K562 (cell line): ENCODE data around the gene R3HDM1. TPM values are rescaled to one million over a fixed set of nuclear protein-coding genes. Genes with fewer than 3 reads are reported as not detected.

Source experiments
- ATAC-seq: fragments of 200-7000 bp; cut with Tn5 transposase; 3 replicates; pipeline ENCODE4 v1.9.1; 2020; ENCODE audit warnings: moderate library complexity
- BruUV-seq: library from RNA; stranded (reverse); fragments of 400-500 nt; replicated peaks from 2 replicates; lab custom pipeline; 2021; lab: Mats Ljungman, UMichigan
- CTCF ChIA-PET: fragments of 300-600 bp; formaldehyde crosslinking; extraction: SDS; loops from one replicate; lab custom pipeline; 2021; ENCODE audit warnings: low intra/inter-chr PET ratio; lab: Yijun Ruan, JAX
- POLR2A ChIA-PET: fragments of 300-600, 350-650 bp; sonication (Branson Sonifier 250); formaldehyde crosslinking; extraction: SDS; loops from one replicate; lab custom pipeline; 2021; ENCODE audit warnings: antibody characterized with exemption, inconsistent platforms; lab: Yijun Ruan, JAX
- DNase-seq, 4 experiments: peaks; one replicate each; pipeline versions ENCODE4 v3.0.0 to v3.0.0-alpha.2; 2011 to 2018; ENCODE audit warnings: low spot score in 3 of 4, mixed read lengths in 3 of 4; ENCODE audit errors: extremely low read depth in 1 of 4
- FAIRE-seq: peaks from 2 replicates; lab custom pipeline; 2011; peaks lifted over from hg19 to GRCh38; lab: Jason Lieb, UNC
- H2AFZ ChIP-seq: 2 replicates; pipeline ENCODE4 v1.6.0; 2011; ENCODE audit warnings: low read depth, low read length, control low read depth, inconsistent platforms
- H3K27ac ChIP-seq: fragments of 200-600 bp; 3 replicates; pipeline ENCODE4 v1.8.0; 2011; ENCODE audit warnings: low read depth, mild to moderate bottlenecking, control low read depth, inconsistent platforms, low read length, moderate library complexity, mixed read lengths; ENCODE audit errors: extremely low read depth
- H3K27me3 ChIP-seq, 2 experiments: fragments of 300-600 bp in 1 of 2; 2 replicates in 1 of 2; 3 replicates in 1 of 2; pipeline versions ENCODE4 v1.6.0 to v1.8.0; 2011; ENCODE audit warnings: inconsistent platforms in 2 of 2, low read length in 2 of 2, mild to moderate bottlenecking in 1 of 2, mixed read lengths in 1 of 2, moderate library complexity in 1 of 2; ENCODE audit not compliant: control insufficient read depth in 2 of 2, insufficient read depth in 2 of 2
- H3K36me3 ChIP-seq: fragments of 300-600 bp; 3 replicates; pipeline ENCODE4 v1.8.0; 2011; ENCODE audit warnings: mild to moderate bottlenecking, low read length, inconsistent platforms; ENCODE audit not compliant: control insufficient read depth, insufficient read depth
- H3K4me1 ChIP-seq, 2 experiments: fragments of 200-600 bp in 1 of 2; replicated peaks in 1 of 2; 2 replicates in 1 of 2; 3 replicates in 1 of 2; pipeline versions ENCODE4 v1.5.1 to v1.8.0; 2011; ENCODE audit warnings: inconsistent platforms in 2 of 2, low read length in 2 of 2, mild to moderate bottlenecking in 1 of 2, mixed read lengths in 1 of 2, moderate library complexity in 1 of 2; ENCODE audit not compliant: control insufficient read depth in 2 of 2, insufficient read depth in 2 of 2
- H3K4me2 ChIP-seq: 2 replicates; pipeline ENCODE4 v1.6.1; 2011; ENCODE audit warnings: low read length, control low read depth, inconsistent platforms, mixed read lengths; ENCODE audit not compliant: insufficient read depth
- H3K4me3 ChIP-seq: fragments of 200-600 bp; sonication (generic), shearing (Covaris generic); 2 replicates; pipeline ENCODE4 v1.5.1; 2016; ENCODE audit warnings: control low read depth, inconsistent platforms
- H3K79me2 ChIP-seq: fragments of 200-600 bp; 3 replicates; pipeline ENCODE4 v1.8.0; 2011; ENCODE audit warnings: low read length, inconsistent platforms; ENCODE audit not compliant: control insufficient read depth, insufficient read depth
- H3K9ac ChIP-seq, 2 experiments: 2 replicates each; pipeline versions ENCODE4 v1.6.0 to v1.6.1; 2011; ENCODE audit warnings: low read depth in 2 of 2, low read length in 2 of 2, control low read depth in 1 of 2, inconsistent platforms in 1 of 2, mild to moderate bottlenecking in 1 of 2, mixed read lengths in 1 of 2; ENCODE audit not compliant: insufficient read depth in 1 of 2
- H3K9me1 ChIP-seq: one replicate; pipeline ENCODE4 v1.6.0; 2011; ENCODE audit warnings: inconsistent platforms, mild to moderate bottlenecking, low read length, moderate library complexity; ENCODE audit not compliant: control insufficient read depth, insufficient read depth
- H3K9me3 ChIP-seq: replicated peaks from 2 replicates; pipeline ENCODE4 v1.5.1; 2011; ENCODE audit warnings: low read depth, low read length, inconsistent platforms; ENCODE audit not compliant: control insufficient read depth, insufficient read depth
- H4K20me1 ChIP-seq: replicated peaks from 2 replicates; pipeline ENCODE4 v1.6.1; 2011; ENCODE audit warnings: low read length, inconsistent platforms, mixed read lengths; ENCODE audit not compliant: control insufficient read depth, insufficient read depth
- ADNP ChIP-seq: fragments of 200-800 bp; sonication (Bioruptor generic); IDR thresholded peaks from 2 replicates; pipeline ENCODE4 v1.6.1; 2016; ENCODE audit warnings: missing genetic modification characterization, missing compliant biosample characterization
- MCM2 ChIP-seq: fragments of 450-650 bp; IDR thresholded peaks from 2 replicates; pipeline ENCODE4 v1.6.1; 2017; ENCODE audit warnings: low read depth, mild to moderate bottlenecking
- RAD21 ChIP-seq, 2 experiments: fragments of 250-450 bp in 1 of 2; fragments of 450-650 bp in 1 of 2; sonication (Bioruptor Pico) in 1 of 2; formaldehyde crosslinking in 1 of 2; IDR thresholded peaks in 1 of 2; conservative IDR thresholded peaks in 1 of 2; 2 replicates each; pipeline versions ENCODE4 v1.4.0 to v1.8.0; 2020 to 2022; ENCODE audit warnings: mild to moderate bottlenecking in 2 of 2, moderate library complexity in 1 of 2
- RBM22 ChIP-seq: fragments of 200-400 bp; formaldehyde crosslinking; IDR thresholded peaks from 2 replicates; pipeline ENCODE4 v1.6.1; 2018; ENCODE audit warnings: low read length, low read depth; ENCODE audit not compliant: poor library complexity, severe bottlenecking
- SETDB1 ChIP-seq: IDR thresholded peaks from one replicate; pipeline ENCODE4 v1.6.1; 2012; ENCODE audit warnings: low read length, control low read depth, inconsistent platforms
- YY1 ChIP-seq, 3 experiments: IDR thresholded peaks; 2 replicates each; pipeline ENCODE4 v1.6.1; 2011; ENCODE audit warnings: low read length in 2 of 3, mild to moderate bottlenecking in 2 of 3, moderate library complexity in 2 of 3, borderline replicate concordance in 1 of 3, control low read depth in 1 of 3, low read depth in 1 of 3; ENCODE audit not compliant: insufficient read depth in 3 of 3, insufficient replicate concordance in 2 of 3, control insufficient read depth in 1 of 3, insufficient read length in 1 of 3; ENCODE audit errors: extremely low read depth in 1 of 3
- ZNF311 ChIP-seq: fragments of 250-450 bp; sonication (Bioruptor Pico); IDR thresholded peaks from 2 replicates; pipeline ENCODE4 v1.4.0; 2020; ENCODE audit warnings: mild to moderate bottlenecking, moderate library complexity
- ZSCAN29 ChIP-seq: fragments of 450-650 bp; IDR thresholded peaks from 2 replicates; pipeline ENCODE4 v1.6.1; 2017
- WGBS: fragments of 100-300 bp; shearing (Covaris generic); methylation state at CpG from one replicate; pipeline ENCODE4 v1.1.6; 2016; ENCODE audit warnings: low coverage, mixed read lengths; ENCODE audit not compliant: insufficient coverage; ENCODE audit errors: missing lambda C conversion rate; 5-methylcytosine and 5-hydroxymethylcytosine counted together
- in situ Hi-C: fragments of 300-500 bp; cut with MboI; formaldehyde crosslinking; loops from 4 replicates; pipeline ENCODE4 v1.15.0; 2018; ENCODE audit warnings: inconsistent platforms, mixed read lengths
- intact Hi-C: fragments of 100-400 bp; cut with micrococcal nuclease; formaldehyde crosslinking; loops from 2 replicates; pipeline ENCODE4 v1.14.2; 2022
- polyA plus RNA-seq, 8 experiments: library from polyadenylated mRNA; depleted of rRNA in 4 of 8; stranded (reverse) in 5 of 8; unstranded in 3 of 8; fragments of >200 nt; fragmentation: Nextera tagmentation in 2 of 8; fragmentation: Illumina TruSeq in 1 of 8; extraction: Ambion mirVana in 2 of 8; extraction: Trizol in 1 of 8; gene quantifications; 2 replicates each; pipeline versions ENCODE4 v1.2.1 to v1.2.3, GENCODE V29; 2011 to 2014; ENCODE audit warnings: inconsistent platforms in 1 of 8, missing spikeins in 1 of 8
- total RNA-seq, 7 experiments: library from RNA; depleted of rRNA in 6 of 7; stranded (reverse); fragments of >200 nt in 6 of 7; fragmentation: Illumina TruSeq in 2 of 7; extraction: Trizol in 2 of 7; gene quantifications; 2 replicates each; pipeline versions ENCODE4 v1.2.1 to v1.2.3, GENCODE V29; 2011 to 2021; ENCODE audit warnings: low replicate concordance in 1 of 7
- TF ChIP-seq, protein P1 (sequence below): fragments of 250-450 bp; sonication (Bioruptor Pico); IDR thresholded peaks from 2 replicates; pipeline ENCODE4 v1.5.1; 2021; ENCODE audit warnings: mild to moderate bottlenecking
- TF ChIP-seq, protein P2 (sequence below): sonication (generic); formaldehyde crosslinking; IDR thresholded peaks from 2 replicates; pipeline ENCODE4 v1.4.0; 2020; ENCODE audit warnings: mild to moderate bottlenecking, missing genetic modification reagents
- TF ChIP-seq, protein P3 (sequence below), 2 experiments: fragments of 450-650 bp in 1 of 2; sonication (generic) in 1 of 2; formaldehyde crosslinking in 1 of 2; IDR thresholded peaks in 1 of 2; conservative IDR thresholded peaks in 1 of 2; 2 replicates each; pipeline versions ENCODE4 v1.6.1 to v1.8.1; 2016 to 2023; ENCODE audit warnings: mild to moderate bottlenecking in 2 of 2, moderate library complexity in 2 of 2, inconsistent platforms in 1 of 2, missing genetic modification reagents in 1 of 2

Gene R3HDM1
- total and polyA plus RNA-seq, 9 of the 15 experiments (the other 6 are each of a cell fraction or from before 2014, with no cell fraction given), result 12.4 to 89.4 (median 31.0) TPM

DNA sequence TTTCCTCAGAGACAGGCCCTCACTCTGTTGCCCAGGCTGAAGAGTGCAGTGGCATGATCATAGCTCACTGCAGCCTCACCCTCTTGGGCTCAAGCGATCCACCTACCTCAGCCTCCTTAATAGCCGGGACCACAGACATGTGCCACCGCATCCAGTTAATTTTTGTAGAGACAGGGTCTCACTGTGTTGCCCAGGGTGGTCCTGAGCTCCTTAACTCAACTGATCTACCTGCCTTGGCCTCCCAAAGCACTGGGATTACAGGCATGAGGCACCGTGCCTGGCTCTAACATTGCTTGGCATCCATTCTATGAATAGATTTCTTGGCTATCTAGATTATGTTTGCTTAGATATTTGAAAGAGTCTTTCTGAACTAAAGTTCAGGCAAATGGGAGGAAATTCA lies 21.6 kb downstream of the R3HDM1 start:
- no TSS peak for BruUV-seq
- peaks cover 3% of the 10 kb centered on the region; the same call in 2 of the 3 replicates for H3K36me3 ChIP-seq
- DNase-seq (no peak), ATAC-seq (no peak), FAIRE-seq (no peak)
- no peaks in the 10 kb centered on the region for H3K27me3 ChIP-seq
- no peak overlapping the region for H2AFZ ChIP-seq
- intact Hi-C loops, result no loop called here
- in situ Hi-C loops, result no loop called here
- no peak overlapping the region for H3K4me3 ChIP-seq
- ChIA-PET POLR2A (interaction anchor here (1.4 kb wide), 1 partner anchor 18 kb away, joined by 5 read pairs; no protein-coding TSS in a partner anchor), CTCF (no interaction called here)
- H3K9me1 ChIP-seq, result no peaks in the 10 kb centered on the region
- H3K4me1 ChIP-seq, result 0 out of 5 replicates have a peak, but pooled peaks cover 0 to 2% of the 10 kb centered on the region in 2 experiments
- no peaks in the 10 kb centered on the region for H3K9me3 ChIP-seq
- H3K9ac ChIP-seq, result no peak overlapping the region
- peaks cover 91% of the 10 kb centered on the region for H3K79me2 ChIP-seq
- WGBS, result 89% methylated on average over 4 of the region's 4 CpGs
- no peak overlapping the region for H3K4me2 ChIP-seq
- H3K27ac ChIP-seq, result no peak overlapping the region
- H4K20me1 ChIP-seq, result no peaks in the 10 kb centered on the region
- TF ChIP-seq RAD21 (CRISPR knock-in tag; conservative IDR thresholded peaks at IDR 0.05 in 1 of 2, IDR thresholded peaks at IDR 0.05 in 1 of 2) (no peak), ADNP (tag) (no peak), ZNF311 (no peak), SETDB1 (no peak), MCM2 (no peak), ZSCAN29 (no peak), RBM22 (no peak), YY1 (IDR thresholded peaks at IDR 0.05; ENCODE audit: borderline replicate concordance in 1 of 3, control insufficient read depth in 1 of 3, extremely low read depth in 1 of 3, insufficient read depth in 3 of 3, insufficient read length in 1 of 3, insufficient replicate concordance in 2 of 3, low read depth in 1 of 3, low read length in 2 of 3) (no peak)
- TF ChIP-seq, protein P1, sequence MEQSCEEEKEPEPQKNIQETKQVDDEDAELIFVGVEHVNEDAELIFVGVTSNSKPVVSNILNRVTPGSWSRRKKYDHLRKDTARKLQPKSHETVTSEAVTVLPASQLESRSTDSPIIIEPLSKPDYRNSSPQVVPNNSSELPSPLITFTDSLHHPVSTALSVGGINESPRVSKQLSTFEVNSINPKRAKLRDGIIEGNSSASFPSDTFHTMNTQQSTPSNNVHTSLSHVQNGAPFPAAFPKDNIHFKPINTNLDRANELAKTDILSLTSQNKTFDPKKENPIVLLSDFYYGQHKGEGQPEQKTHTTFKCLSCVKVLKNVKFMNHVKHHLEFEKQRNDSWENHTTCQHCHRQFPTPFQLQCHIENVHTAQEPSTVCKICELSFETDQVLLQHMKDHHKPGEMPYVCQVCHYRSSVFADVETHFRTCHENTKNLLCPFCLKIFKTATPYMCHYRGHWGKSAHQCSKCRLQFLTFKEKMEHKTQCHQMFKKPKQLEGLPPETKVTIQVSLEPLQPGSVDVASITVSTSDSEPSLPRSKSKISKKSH (CRISPR knock-in tag), result no peak
- TF ChIP-seq, protein P2, sequence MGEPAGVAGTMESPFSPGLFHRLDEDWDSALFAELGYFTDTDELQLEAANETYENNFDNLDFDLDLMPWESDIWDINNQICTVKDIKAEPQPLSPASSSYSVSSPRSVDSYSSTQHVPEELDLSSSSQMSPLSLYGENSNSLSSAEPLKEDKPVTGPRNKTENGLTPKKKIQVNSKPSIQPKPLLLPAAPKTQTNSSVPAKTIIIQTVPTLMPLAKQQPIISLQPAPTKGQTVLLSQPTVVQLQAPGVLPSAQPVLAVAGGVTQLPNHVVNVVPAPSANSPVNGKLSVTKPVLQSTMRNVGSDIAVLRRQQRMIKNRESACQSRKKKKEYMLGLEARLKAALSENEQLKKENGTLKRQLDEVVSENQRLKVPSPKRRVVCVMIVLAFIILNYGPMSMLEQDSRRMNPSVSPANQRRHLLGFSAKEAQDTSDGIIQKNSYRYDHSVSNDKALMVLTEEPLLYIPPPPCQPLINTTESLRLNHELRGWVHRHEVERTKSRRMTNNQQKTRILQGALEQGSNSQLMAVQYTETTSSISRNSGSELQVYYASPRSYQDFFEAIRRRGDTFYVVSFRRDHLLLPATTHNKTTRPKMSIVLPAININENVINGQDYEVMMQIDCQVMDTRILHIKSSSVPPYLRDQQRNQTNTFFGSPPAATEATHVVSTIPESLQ (CRISPR knock-in tag), result no peak
- TF ChIP-seq, protein P3, sequence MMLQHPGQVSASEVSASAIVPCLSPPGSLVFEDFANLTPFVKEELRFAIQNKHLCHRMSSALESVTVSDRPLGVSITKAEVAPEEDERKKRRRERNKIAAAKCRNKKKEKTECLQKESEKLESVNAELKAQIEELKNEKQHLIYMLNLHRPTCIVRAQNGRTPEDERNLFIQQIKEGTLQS (IDR thresholded peaks at IDR 0.05), result no peak
- TF ChIP-seq, protein P3 (CRISPR knock-in tag; conservative IDR thresholded peaks at IDR 0.05), result no peak
